GM12873 (cell line): ENCODE measurements around the gene NGEF.

Experiments
- CTCF ChIP-seq: IDR thresholded peaks from 2 replicates; pipeline ENCODE4 v1.5.1; 2012; ENCODE audit warnings: low read depth, mild to moderate bottlenecking, moderate library complexity, low read length, control low read depth; ENCODE audit not compliant: insufficient read depth; ENCODE audit errors: missing control alignments

NGEF gene

GRCh38 chr2:233023007-233023760 lies 10.1 kb upstream of the NGEF start:
- TF ChIP-seq CTCF, result no peak

GRCh38 chr2:233022561-233022960 lies 9.5 kb upstream of the NGEF start:
- no peak for TF ChIP-seq CTCF

GRCh38 chr2:233021771-233022170 lies 8.7 kb upstream of the NGEF start:
- no peak for TF ChIP-seq CTCF

GRCh38 chr2:233020454-233020853 lies 7.4 kb upstream of the NGEF start:
- no peak for TF ChIP-seq CTCF

- no peak for TF ChIP-seq CTCF
Measured at GRCh38 chr2:233017947-233018346, 4.9 kb upstream of the NGEF start.

GRCh38 chr2:233015019-233015645 lies 2.1 kb upstream of the NGEF start:
- no peak for TF ChIP-seq CTCF

- no peak for TF ChIP-seq CTCF
Measured at GRCh38 chr2:233013650-233014049, 594 bp upstream of the NGEF start.
